ENCODE results near the gene MOB3B.
A peak's percentile ranks its signal among the peaks of the same experiment; 100 is the strongest.

The MOB3B gene

GRCh38 chr9:27528076-27528885 lies 1.3 kb downstream of the MOB3B start:
- TF ChIP-seq CTCF (IDR thresholded peaks at IDR 0.05; ENCODE audit: insufficient read depth, low read length, missing control alignments) = no peak
- ChIA-PET POLR2A (interaction anchor here (1.1 kb wide), 1 partner anchor 8 kb away, joined by 3 read pairs; no protein-coding TSS in a partner anchor), CTCF (interaction anchor here (1.2 to 6.5 kb wide), 3 partner anchors 18 to 196 kb away, joined by 4 to 89 read pairs (median 5); no protein-coding TSS in a partner anchor)
- H3K4me3 ChIP-seq (ENCODE audit: low read depth, low read length) = peak overlapping the region; percentile 56
- DNase-seq (ENCODE audit: low read depth, low spot score) = no peak

DNA sequence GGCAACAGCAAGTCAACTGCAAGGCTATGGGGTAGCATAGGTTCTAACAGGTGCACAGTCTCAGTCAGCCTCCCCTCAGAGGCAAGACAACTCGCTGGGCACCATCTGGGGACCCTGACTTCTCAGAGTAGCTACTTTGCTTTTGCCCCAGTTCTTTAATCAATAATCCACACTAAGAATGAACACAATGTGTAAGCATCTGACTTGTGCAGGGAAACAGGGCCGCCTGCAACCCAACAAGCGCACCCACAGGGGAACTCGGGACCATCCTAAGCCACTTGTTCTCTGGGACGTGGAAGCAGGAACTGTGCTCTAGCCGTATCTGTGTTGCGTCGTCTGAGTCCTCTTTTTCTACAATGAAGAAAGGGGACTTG lies 1.9 kb downstream of the MOB3B start:
- no peak for TF ChIP-seq CTCF (IDR thresholded peaks at IDR 0.05; ENCODE audit: insufficient read depth, low read length, missing control alignments)
- ChIA-PET CTCF (interaction anchor here (1.2 to 1.3 kb wide), 2 partner anchors 18 to 194 kb away, joined by 4 to 5 read pairs; no protein-coding TSS in a partner anchor), POLR2A (interaction anchor here (1.1 kb wide), 1 partner anchor 9 kb away, joined by 3 read pairs; no protein-coding TSS in a partner anchor)
- DNase-seq (ENCODE audit: low read depth, low spot score) = no peak
- H3K4me3 ChIP-seq (ENCODE audit: low read depth, low read length) = no peak overlapping the region; the same call in 1 of the 2 replicates

- CTCF ChIA-PET = interaction anchor here (1.1 to 2.7 kb wide), 2 partner anchors 24 to 191 kb away, joined by 5 to 10 read pairs; no protein-coding TSS in a partner anchor
- no peak for TF ChIP-seq CTCF (IDR thresholded peaks at IDR 0.05; ENCODE audit: insufficient read depth, low read length, missing control alignments)
- no peak for DNase-seq (ENCODE audit: low read depth, low spot score)
- H3K4me3 ChIP-seq (ENCODE audit: low read depth, low read length) = no peak within 1 kb of the TSS
- POLR2A ChIA-PET = no interaction called here
Measured at GRCh38 chr9:27524236-27524635, 5.4 kb downstream of the MOB3B start, which contains the start of gene IFNK. TSS of gene IFNK (plus strand) at chr9:27524290. CDS start at chr9:27524337, 47 bp downstream.

- CTCF ChIA-PET = interaction anchor here (1.2 kb wide), 1 partner anchor 25 kb away, joined by 3 read pairs; no protein-coding TSS in a partner anchor
- no peak for DNase-seq (ENCODE audit: low read depth, low spot score)
- H3K4me3 ChIP-seq (ENCODE audit: low read depth, low read length) = no peak overlapping the region
- POLR2A ChIA-PET = no interaction called here
- TF ChIP-seq CTCF (IDR thresholded peaks at IDR 0.05; ENCODE audit: insufficient read depth, low read length, missing control alignments) = no peak
Measured at GRCh38 chr9:27523141-27523540, 6.5 kb downstream of the MOB3B start.

- no peak for TF ChIP-seq CTCF (IDR thresholded peaks at IDR 0.05; ENCODE audit: insufficient read depth, low read length, missing control alignments)
- no peak for DNase-seq (ENCODE audit: low read depth, low spot score)
- H3K4me3 ChIP-seq (ENCODE audit: low read depth, low read length) = no peak overlapping the region
- CTCF ChIA-PET = interaction anchor here (2.3 kb wide), 1 partner anchor 9 kb away, joined by 7 read pairs; the partner anchor contains the start of gene MOB3B
- POLR2A ChIA-PET = no interaction called here
Measured at GRCh38 chr9:27520986-27521385, 8.6 kb downstream of the MOB3B start.

All from AG04449 (cell line).